H1 (cell line): ENCODE results near the gene IL31. TPM values are rescaled to one million over a fixed set of nuclear protein-coding genes. Genes with fewer than 3 reads are reported as not detected.

Source experiments
- CTCF ChIA-PET: fragments of 300-600 bp; sonication (Branson Sonifier 250); formaldehyde crosslinking; loops from one replicate; lab custom pipeline; 2021; ENCODE audit not compliant: partially characterized antibody; lab: Charles Lee
- POLR2A ChIA-PET: fragments of 300-600 bp; sonication (Branson Sonifier 250); formaldehyde crosslinking; loops from one replicate; lab custom pipeline; 2021; ENCODE audit warnings: inconsistent platforms; ENCODE audit not compliant: partially characterized antibody; lab: Charles Lee
- DNase-seq, 2 experiments: peaks; one replicate each; pipeline versions ENCODE4 v3.0.0 to v3.0.0-alpha.2; 2010 to 2022; ENCODE audit warnings: low spot score in 2 of 2, low read depth in 1 of 2, mixed read lengths in 1 of 2
- FAIRE-seq: peaks from 2 replicates; lab custom pipeline; 2011; peaks lifted over from hg19 to GRCh38; lab: Jason Lieb, UNC
- H2AFZ ChIP-seq: 2 replicates; pipeline ENCODE4 v1.8.1; 2012; ENCODE audit warnings: low read length, inconsistent platforms
- H2AK5ac ChIP-seq: 2 replicates; pipeline ENCODE4 v1.6.1; 2013; ENCODE audit warnings: low read depth, low read length
- H2BK120ac ChIP-seq: replicated peaks from 2 replicates; pipeline ENCODE3; 2013; ENCODE audit warnings: low read depth, low read length, inconsistent platforms
- H2BK12ac ChIP-seq: 2 replicates; pipeline ENCODE4 v1.6.1; 2013; ENCODE audit warnings: low read depth, low read length
- H2BK15ac ChIP-seq: 2 replicates; pipeline ENCODE4 v1.6.1; 2013; ENCODE audit warnings: low read length
- H2BK20ac ChIP-seq: 2 replicates; pipeline ENCODE4 v1.6.1; 2013; ENCODE audit warnings: low read length
- H2BK5ac ChIP-seq: 2 replicates; pipeline ENCODE4 v1.6.1; 2013; ENCODE audit warnings: low read depth, low read length
- H3K14ac ChIP-seq: 2 replicates; pipeline ENCODE4 v1.6.1; 2013; ENCODE audit warnings: inconsistent platforms; ENCODE audit not compliant: insufficient read length
- H3K18ac ChIP-seq: 2 replicates; pipeline ENCODE4 v1.6.1; 2013; ENCODE audit warnings: low read length; ENCODE audit errors: extremely low read depth
- H3K23ac ChIP-seq: 2 replicates; pipeline ENCODE4 v1.6.1; 2013; ENCODE audit warnings: inconsistent platforms; ENCODE audit not compliant: insufficient read length
- H3K23me2 ChIP-seq: 2 replicates; pipeline ENCODE4 v1.6.1; 2013; ENCODE audit warnings: low read depth, low read length
- H3K27ac ChIP-seq: 2 replicates; pipeline ENCODE4 v1.6.1; 2011; ENCODE audit warnings: low read depth, low read length, inconsistent platforms
- H3K27me3 ChIP-seq, 4 experiments: replicated peaks in 1 of 4; 1 replicate in 1 of 4; 2 replicates in 3 of 4; pipeline versions ENCODE4 v1.6.1 to v1.8.1; 2011 to 2013; ENCODE audit warnings: low read length in 3 of 4, mild to moderate bottlenecking in 3 of 4, inconsistent platforms in 2 of 4, mixed read lengths in 2 of 4, moderate library complexity in 1 of 4; ENCODE audit not compliant: control insufficient read depth in 3 of 4, insufficient read depth in 3 of 4; ENCODE audit errors: extremely low read depth in 1 of 4
- H3K36me3 ChIP-seq, 4 experiments: 2 replicates each; pipeline versions ENCODE4 v1.6.1 to v1.8.1; 2011 to 2013; ENCODE audit warnings: mild to moderate bottlenecking in 4 of 4, low read length in 3 of 4, moderate library complexity in 2 of 4, control low read depth in 1 of 4, inconsistent platforms in 1 of 4; ENCODE audit not compliant: insufficient read depth in 4 of 4, control insufficient read depth in 2 of 4
- H3K4ac ChIP-seq: replicated peaks from 2 replicates; pipeline ENCODE3; 2013; ENCODE audit warnings: low read length, low read depth, mixed read lengths, inconsistent platforms; ENCODE audit not compliant: insufficient read length
- H3K4me1 ChIP-seq, 4 experiments: replicated peaks in 1 of 4; 1 replicate in 1 of 4; 2 replicates in 3 of 4; pipeline versions ENCODE4 v1.6.1 to v1.8.1; 2011 to 2013; ENCODE audit warnings: low read length in 3 of 4, inconsistent platforms in 2 of 4, mixed read lengths in 1 of 4; ENCODE audit not compliant: insufficient read depth in 4 of 4, control insufficient read depth in 3 of 4
- H3K4me2 ChIP-seq, 2 experiments: 2 replicates each; pipeline versions ENCODE4 v1.6.1 to v1.8.1; 2011 to 2013; ENCODE audit warnings: low read depth in 2 of 2, low read length in 2 of 2, control low read depth in 1 of 2, inconsistent platforms in 1 of 2, mild to moderate bottlenecking in 1 of 2; ENCODE audit not compliant: insufficient read depth in 1 of 2
- H3K4me3 ChIP-seq, 4 experiments: fragments of 200-600, 300-600 bp in 1 of 4; sonication (generic), shearing (Covaris generic), sonication (Bioruptor Twin) in 1 of 4; 2 replicates each; pipeline versions ENCODE4 v1.5.1 to v1.8.1; 2011 to 2016; ENCODE audit warnings: low read length in 4 of 4, low read depth in 3 of 4, control low read depth in 2 of 4, inconsistent platforms in 2 of 4, mild to moderate bottlenecking in 2 of 4, mixed read lengths in 1 of 4, moderate library complexity in 1 of 4; ENCODE audit not compliant: insufficient read depth in 2 of 4; ENCODE audit errors: extremely low read depth in 1 of 4
- H3K56ac ChIP-seq: replicated peaks from 2 replicates; pipeline ENCODE3; 2013; ENCODE audit warnings: low read depth, mild to moderate bottlenecking, mixed read lengths, low read length, inconsistent platforms; ENCODE audit not compliant: insufficient read length
- H3K79me1 ChIP-seq: 2 replicates; pipeline ENCODE4 v1.6.1; 2013; ENCODE audit warnings: low read depth, low read length, control low read depth
- H3K79me2 ChIP-seq, 2 experiments: 2 replicates each; pipeline versions ENCODE4 v1.6.1 to v1.8.1; 2012 to 2013; ENCODE audit warnings: low read length in 2 of 2, mild to moderate bottlenecking in 2 of 2, inconsistent platforms in 1 of 2; ENCODE audit not compliant: insufficient read depth in 2 of 2, control insufficient read depth in 1 of 2
- H3K9ac ChIP-seq, 4 experiments: replicated peaks in 1 of 4; 1 replicate in 1 of 4; 2 replicates in 3 of 4; pipeline versions ENCODE4 v1.6.1 to v1.8.1; 2011 to 2013; ENCODE audit warnings: low read depth in 3 of 4, low read length in 3 of 4, control low read depth in 2 of 4, mild to moderate bottlenecking in 2 of 4, moderate library complexity in 2 of 4, inconsistent platforms in 1 of 4; ENCODE audit errors: extremely low read depth in 1 of 4
- H3K9me3 ChIP-seq, 2 experiments: 2 replicates each; pipeline versions ENCODE4 v1.6.1 to v1.8.1; 2012 to 2013; ENCODE audit warnings: mild to moderate bottlenecking in 2 of 2, moderate library complexity in 2 of 2, control low read depth in 1 of 2, inconsistent platforms in 1 of 2, low read depth in 1 of 2, low read length in 1 of 2, mixed read lengths in 1 of 2; ENCODE audit not compliant: insufficient read depth in 2 of 2
- H4K20me1 ChIP-seq, 2 experiments: replicated peaks in 1 of 2; 2 replicates each; pipeline versions ENCODE3 to v1.8.1; 2011 to 2013; ENCODE audit warnings: inconsistent platforms in 2 of 2, low read length in 2 of 2, mild to moderate bottlenecking in 1 of 2; ENCODE audit not compliant: insufficient read depth in 2 of 2, control insufficient read depth in 1 of 2
- H4K5ac ChIP-seq: 2 replicates; pipeline ENCODE4 v1.6.1; 2013; ENCODE audit warnings: low read length, low read depth, mixed read lengths, inconsistent platforms; ENCODE audit not compliant: insufficient read length
- H4K8ac ChIP-seq: 2 replicates; pipeline ENCODE4 v1.8.0; 2013; ENCODE audit warnings: mild to moderate bottlenecking, moderate library complexity, low read length, inconsistent platforms; ENCODE audit not compliant: insufficient read depth; ENCODE audit errors: extremely low read depth
- H4K91ac ChIP-seq: replicated peaks from 2 replicates; pipeline ENCODE3; 2013; ENCODE audit warnings: low read length, mixed read lengths, inconsistent platforms; ENCODE audit not compliant: insufficient read length
- CTCF ChIP-seq, 3 experiments: IDR thresholded peaks; 1 replicate in 2 of 3; 2 replicates in 1 of 3; pipeline versions ENCODE4 v1.5.1 to v1.6.1; 2011; ENCODE audit warnings: low read length in 3 of 3, mild to moderate bottlenecking in 3 of 3, inconsistent platforms in 2 of 3, low read depth in 1 of 3, moderate library complexity in 1 of 3; ENCODE audit not compliant: insufficient read depth in 1 of 3; ENCODE audit errors: control extremely low read depth in 1 of 3
- GTF2F1 ChIP-seq: IDR thresholded peaks from 2 replicates; pipeline ENCODE4 v1.6.1; 2012; ENCODE audit warnings: low read depth, low read length, improper control_type of control experiment, borderline replicate concordance
- RAD21 ChIP-seq, 2 experiments: IDR thresholded peaks in 1 of 2; conservative IDR thresholded peaks in 1 of 2; 2 replicates each; pipeline ENCODE4 v1.6.1; 2011; ENCODE audit warnings: low read depth in 2 of 2, low read length in 2 of 2, improper control_type of control experiment in 1 of 2, inconsistent platforms in 1 of 2, mild to moderate bottlenecking in 1 of 2, moderate library complexity in 1 of 2
- WGBS, 2 experiments: shearing (Covaris generic) in 1 of 2; methylation state at CpG; one replicate each; pipeline versions ENCODE4 v1.1.6 to v1.1.7; 2013 to 2015; ENCODE audit warnings: low lambda C conversion rate in 2 of 2, mixed read lengths in 2 of 2, inconsistent platforms in 1 of 2, low coverage in 1 of 2, missing lambda C conversion rate in 1 of 2; ENCODE audit not compliant: insufficient replicate concordance in 2 of 2, insufficient coverage in 1 of 2, insufficient read length in 1 of 2; ENCODE audit errors: extremely low coverage in 1 of 2, missing lambda C conversion rate in 1 of 2; 5-methylcytosine and 5-hydroxymethylcytosine counted together
- polyA plus RNA-seq, 7 experiments: library from polyadenylated mRNA; depleted of rRNA in 3 of 7; stranded (reverse) in 5 of 7; unstranded in 2 of 7; fragments of >200 nt in 5 of 7; fragments of 200-250 nt in 2 of 7; gene quantifications; 1 replicate in 5 of 7; 2 replicates in 1 of 7; 4 replicates in 1 of 7; pipeline versions ENCODE4 v1.2.1 to v1.2.3, GENCODE V29; 2011 to 2013; ENCODE audit warnings: missing spikeins in 2 of 7, mixed read lengths in 2 of 7
- total RNA-seq: library from RNA; stranded (reverse); fragmentation: NEBNext Ultra II Directional; extraction: Animal tissue kit (Norgen Biotek cat#: 25700); gene quantifications from 2 replicates; pipeline ENCODE4 v1.2.1, GENCODE V29; 2021

Gene IL31
- total and polyA plus RNA-seq, 2 of the 8 experiments (the other 6 are each of a cell fraction or from before 2014, with no cell fraction given): not detected

DNA sequence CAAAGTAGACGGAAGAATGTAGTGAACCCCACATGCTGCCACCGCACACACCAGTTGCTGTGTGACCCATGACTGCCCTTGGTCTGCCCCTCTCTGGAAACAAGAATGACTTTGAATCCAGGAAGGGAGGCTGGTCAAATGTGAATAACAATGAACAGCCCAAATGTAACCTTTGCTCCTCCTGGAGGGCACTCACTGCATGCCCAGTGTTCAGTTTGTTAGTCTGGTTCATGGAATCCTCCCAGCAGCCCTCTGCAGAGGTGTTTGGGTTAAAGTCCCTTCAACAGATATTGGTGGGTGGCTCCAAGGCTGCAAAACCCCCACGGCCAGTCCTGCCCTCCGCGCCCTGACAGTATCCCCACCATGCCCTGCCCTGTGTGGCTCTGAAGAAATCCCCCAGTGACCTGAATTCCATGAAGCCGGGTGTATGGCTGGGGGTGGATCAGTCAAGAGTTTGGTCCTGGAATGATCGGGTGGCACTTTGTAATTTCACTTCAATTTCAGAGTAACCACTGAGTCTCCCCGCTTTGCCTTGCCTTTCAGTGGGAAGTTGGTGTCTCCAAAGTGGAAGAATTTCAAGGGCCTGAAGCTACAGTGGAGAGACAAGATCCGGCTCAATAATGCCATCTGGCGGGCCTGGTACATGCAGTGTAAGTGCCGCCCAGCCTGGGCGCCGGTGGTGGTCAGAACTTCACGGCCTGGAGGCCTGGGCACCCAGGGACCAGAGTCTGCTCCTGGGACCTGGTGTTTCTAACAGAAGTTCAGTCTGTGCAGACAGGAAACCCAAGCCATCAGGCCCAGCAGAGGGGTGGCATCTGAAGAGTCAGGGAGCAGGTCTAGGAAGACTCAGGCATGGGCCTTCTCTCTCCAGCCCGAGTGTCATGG lies 47.1 kb downstream of the IL31 start:
- H2AK5ac ChIP-seq: no peak overlapping the region
- no peak overlapping the region for H4K91ac ChIP-seq
- no peaks in the 10 kb centered on the region for H3K9me3 ChIP-seq
- 83% methylated on average over 15 of the region's 15 CpGs; no CpG with 5 or more reads in 1 of the 2 experiments for WGBS, 2 experiments
- no peak overlapping the region for H2BK120ac ChIP-seq
- H3K18ac ChIP-seq: no peak overlapping the region
- H2BK15ac ChIP-seq: no peak overlapping the region
- no peaks in the 10 kb centered on the region for H3K27me3 ChIP-seq
- peaks cover 0 to 6% (median 3%) of the 10 kb centered on the region in 4 experiments; a peak in 4 of 7 replicates for H3K4me1 ChIP-seq
- no peak overlapping the region for H3K27ac ChIP-seq
- H2AFZ ChIP-seq: no peak overlapping the region
- no peak overlapping the region for H4K5ac ChIP-seq
- ChIA-PET POLR2A (no interaction called here), CTCF (interaction anchor here (0.6 to 18.2 kb wide), 8 partner anchors 9 to 67 kb away, joined by 3 to 379 read pairs (median 4); no protein-coding TSS in a partner anchor)
- peaks cover 2% of the 10 kb centered on the region; the same call in 1 of the 2 replicates for H3K79me1 ChIP-seq
- no peaks in the 10 kb centered on the region; a peak in 2 of 4 replicates for H3K79me2 ChIP-seq
- H3K23me2 ChIP-seq: no peaks in the 10 kb centered on the region
- no peak for DNase-seq
- H3K9ac ChIP-seq: no peak overlapping the region
- H3K23ac ChIP-seq: no peak overlapping the region
- H3K14ac ChIP-seq: no peak overlapping the region
- no peak overlapping the region; the same call in 1 of the 2 replicates for H2BK5ac ChIP-seq
- H2BK12ac ChIP-seq: no peak overlapping the region
- H3K4me2 ChIP-seq: no peak overlapping the region
- H2BK20ac ChIP-seq: no peak overlapping the region
- FAIRE-seq: no peak
- peaks cover 0 to 11% (median 2%) of the 10 kb centered on the region in 4 experiments; a peak in 4 of 8 replicates for H3K36me3 ChIP-seq
- TF ChIP-seq GTF2F1 (no peak), CTCF (IDR thresholded peaks at IDR 0.05; ENCODE audit: control extremely low read depth in 1 of 3, insufficient read depth in 1 of 3, low read depth in 1 of 3, low read length in 3 of 3) (peak; percentile 15 to 41 (median 23)), RAD21 (IDR thresholded peaks at IDR 0.05 in 1 of 2, conservative IDR thresholded peaks at IDR 0.05 in 1 of 2; ENCODE audit: low read depth in 2 of 2, low read length in 2 of 2) (peak; percentile 23 to 46; a peak in 2 of 4 replicates)
- no peak overlapping the region for H3K4me3 ChIP-seq
- H3K4ac ChIP-seq: no peak overlapping the region
- H4K8ac ChIP-seq: no peak overlapping the region
- no peak overlapping the region for H3K56ac ChIP-seq
- peaks cover 2 to 7% of the 10 kb centered on the region in 2 experiments for H4K20me1 ChIP-seq
